HG03469 (cell line): ENCODE data around the gene CIDEA.

Experiments
- ATAC-seq: cut with Tn5 transposase; IDR thresholded peaks from one replicate; pipeline ENCODE4 v1.9.1; 2021; ENCODE audit warnings: mild to moderate bottlenecking, moderate library complexity, moderate number of reproducible peaks; ENCODE audit not compliant: unreplicated experiment

CIDEA gene

DNA sequence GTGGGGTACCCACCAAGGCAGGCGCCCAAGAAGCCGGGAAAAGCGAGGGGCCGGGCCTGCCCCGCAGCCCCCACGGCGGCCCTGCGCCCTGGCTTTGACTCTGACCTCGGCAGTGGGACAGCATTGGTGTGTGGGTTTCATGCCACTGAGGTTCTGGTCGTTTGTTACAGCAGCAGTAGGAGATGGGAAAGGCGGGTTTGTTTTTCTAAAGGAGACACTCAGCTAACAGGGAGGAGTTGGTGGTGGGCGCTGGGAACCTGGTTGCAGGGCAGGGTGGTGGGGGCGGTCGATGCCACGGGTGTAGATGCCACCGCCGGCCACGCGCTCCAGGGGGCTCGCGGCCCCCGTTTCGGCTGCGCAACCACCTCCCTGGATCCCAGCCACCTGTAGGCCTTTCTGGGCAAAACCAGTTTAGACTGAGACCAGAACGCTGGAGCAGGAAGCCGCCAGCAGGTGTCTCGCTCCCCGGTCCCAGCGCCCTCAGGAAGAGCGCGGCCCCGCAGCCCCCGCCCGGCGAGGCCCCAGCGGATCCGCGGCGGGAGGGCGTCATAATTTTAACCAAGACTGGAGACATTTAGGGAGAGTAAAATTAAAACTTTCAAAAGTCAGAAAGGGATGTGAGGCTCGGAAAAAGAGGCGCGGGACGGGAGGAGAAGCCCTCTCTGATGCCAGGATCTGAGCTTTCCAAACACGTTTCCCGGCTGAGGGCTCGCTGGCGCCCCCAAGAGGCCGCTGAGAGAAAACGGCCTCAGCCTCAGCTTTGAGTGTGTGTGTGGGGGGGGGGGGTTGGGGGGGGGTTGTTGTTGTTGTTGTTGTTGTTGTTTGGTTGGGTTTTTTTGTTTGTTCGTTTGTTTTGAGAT is 17.4 kb downstream of the CIDEA start:
- ATAC-seq, result peak; percentile 69

DNA sequence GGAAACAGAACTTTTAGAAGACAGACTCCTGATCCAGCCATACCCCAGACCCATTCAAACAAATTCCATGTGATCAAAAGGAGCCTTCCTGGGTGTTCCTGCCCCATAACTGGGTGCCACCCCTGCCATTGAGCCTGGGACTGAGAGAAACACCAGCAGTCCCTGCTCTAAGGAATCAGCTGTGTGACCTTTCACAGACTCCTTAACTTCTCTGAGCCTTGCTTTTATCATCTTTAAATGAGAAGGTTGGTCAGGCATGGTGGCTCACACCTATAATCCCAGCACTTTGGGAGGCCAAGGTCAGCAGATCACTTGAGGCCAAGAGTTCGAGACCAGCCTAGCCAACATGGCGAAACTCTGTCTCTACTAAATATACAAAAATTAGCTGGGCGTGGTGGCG is 20.6 kb downstream of the CIDEA start:
- ATAC-seq, result no peak

DNA sequence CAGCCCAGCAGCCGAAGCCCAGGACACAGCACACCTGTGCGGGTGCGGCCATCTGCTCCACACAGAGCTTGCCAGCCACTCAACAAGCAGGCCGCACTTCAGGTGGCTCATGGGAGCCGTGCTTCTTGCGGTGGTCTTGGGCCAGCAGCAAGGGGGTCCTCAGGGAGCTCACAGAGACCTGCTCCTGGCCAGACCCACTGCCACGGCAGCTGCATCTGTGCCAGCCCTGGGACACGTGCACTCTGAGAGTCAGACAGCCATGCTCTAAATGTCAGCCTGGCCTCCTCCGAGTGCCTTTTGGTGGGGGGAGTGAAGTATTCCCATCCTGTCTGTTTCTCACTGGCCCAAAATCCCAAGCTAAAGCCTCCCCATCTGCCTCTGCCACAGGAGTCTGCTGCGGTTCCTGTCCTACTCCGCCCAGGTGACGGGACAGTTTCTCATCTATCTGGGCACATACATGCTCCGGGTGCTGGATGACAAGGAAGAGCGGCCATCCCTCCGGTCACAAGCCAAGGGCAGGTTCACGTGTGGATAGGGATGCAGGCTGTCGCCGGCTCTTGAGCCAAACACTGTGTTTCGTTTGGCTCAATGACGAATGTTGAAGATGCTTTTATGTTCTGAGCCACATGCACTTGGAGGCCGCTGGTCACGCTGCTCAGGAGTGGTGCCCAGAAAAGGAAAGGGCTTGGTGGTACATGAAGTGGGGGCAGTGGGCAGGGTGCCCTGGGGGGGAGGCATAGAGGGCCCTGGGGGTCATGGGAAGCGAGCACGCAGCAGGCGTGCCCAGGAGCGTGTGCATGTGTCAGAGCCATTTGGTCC is 22.8 kb downstream of the CIDEA start:
- ATAC-seq, result no peak

DNA sequence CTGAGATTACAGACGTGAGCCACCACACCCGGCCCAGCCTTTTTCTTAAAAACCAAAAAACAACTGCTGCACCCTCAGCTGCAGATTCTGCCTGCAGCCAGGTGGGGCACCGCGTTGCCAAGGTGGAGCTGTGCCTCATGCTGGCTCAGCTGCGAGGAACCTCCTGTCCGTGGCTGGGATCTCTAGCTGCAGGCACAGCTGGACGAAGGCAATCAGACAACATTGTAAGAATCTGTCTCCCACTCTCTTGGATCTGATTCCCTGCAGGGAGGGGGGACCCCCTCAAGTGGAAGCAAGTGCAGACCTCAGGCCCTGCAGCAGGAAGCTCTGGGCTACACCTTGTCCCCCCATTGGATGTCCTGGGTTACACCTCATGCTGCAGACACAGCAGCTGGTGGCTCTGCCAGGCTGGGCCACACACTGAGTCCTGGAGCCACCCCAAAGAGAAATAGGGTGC is 24.1 kb downstream of the CIDEA start:
- ATAC-seq, result no peak

DNA sequence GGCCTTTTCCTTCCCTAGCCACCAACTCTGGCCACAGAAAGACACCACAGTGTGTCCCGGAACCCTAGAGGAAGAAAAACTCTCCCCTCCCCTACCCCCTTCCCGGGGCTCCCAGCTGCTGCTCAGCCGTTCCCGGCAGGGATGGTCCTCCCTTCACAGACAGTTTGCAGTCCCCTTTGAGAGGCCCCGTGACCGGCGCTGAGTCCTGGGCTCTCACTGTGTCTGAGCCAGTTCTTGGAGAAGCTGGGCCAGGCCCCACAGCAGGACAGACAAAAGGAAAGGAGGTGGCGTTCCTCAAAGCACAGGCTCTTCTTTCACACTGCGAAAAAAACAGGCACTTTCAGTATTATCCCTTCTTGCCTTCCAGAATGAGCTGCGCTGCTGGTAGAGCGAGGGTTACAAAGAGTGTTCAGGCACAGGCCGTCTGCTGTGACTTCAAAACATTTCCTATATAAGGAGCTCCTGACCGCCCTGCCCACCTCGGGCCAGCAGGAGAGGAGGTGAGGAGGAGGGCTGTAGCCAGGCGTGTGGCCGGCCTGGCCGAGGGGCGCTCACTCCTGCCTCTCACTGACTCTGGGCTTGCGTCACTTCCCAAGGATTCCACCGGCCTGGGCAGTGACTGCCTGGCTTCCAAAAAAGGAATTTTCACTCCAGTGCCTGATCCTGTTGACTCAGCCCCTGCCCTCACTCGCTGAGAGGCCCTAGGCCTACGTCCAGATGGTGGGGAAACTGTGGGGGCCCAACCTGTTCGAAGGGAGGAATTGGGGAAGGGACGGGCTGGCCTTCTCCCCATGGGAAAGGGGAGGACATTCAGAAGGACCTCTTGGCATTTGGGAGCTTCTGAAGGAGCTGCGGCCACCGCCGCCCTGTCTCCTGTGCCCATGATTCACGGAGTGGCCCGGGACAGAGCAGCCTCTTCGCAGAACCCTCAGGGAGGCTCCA is 24.9 kb downstream of the CIDEA start:
- no peak for ATAC-seq

GRCh38 chr18:12279781-12280531 is 25.8 kb downstream of the CIDEA start:
- no peak for ATAC-seq

- ATAC-seq, result no peak
Observed at GRCh38 chr18:12281861-12282260, 27.7 kb downstream of the CIDEA start.

DNA sequence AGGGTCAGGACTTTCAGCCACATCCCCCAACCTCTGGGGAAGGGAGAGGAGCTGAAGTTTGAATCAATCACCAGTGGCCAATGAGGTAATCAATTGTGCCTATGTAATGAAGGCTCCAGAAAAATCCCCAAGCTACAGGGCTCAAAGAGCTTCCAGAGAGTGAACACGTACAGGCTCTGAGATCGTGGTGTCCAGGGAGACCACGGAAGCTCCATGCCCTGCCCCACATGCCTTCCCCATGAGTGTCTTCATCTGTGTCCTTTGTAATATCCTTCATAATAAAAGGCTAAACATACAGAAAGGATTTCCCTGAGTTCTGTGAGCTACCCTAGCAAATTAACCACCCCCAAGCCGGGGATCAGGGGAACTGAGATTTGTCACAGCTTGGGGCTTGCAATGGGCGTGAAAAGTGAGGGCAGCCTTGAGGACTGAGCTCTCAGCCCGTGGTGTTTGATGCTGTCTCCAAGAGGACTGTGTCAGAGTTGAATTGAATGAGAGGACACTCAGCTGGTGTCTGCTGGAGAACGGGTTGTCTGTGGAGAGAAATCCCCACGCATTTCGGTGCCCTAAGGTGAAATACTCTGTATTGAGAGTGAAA is 28.4 kb downstream of the CIDEA start:
- no peak for ATAC-seq

- no peak for ATAC-seq
Observed at GRCh38 chr18:12283256-12283655, 29.1 kb downstream of the CIDEA start.

DNA sequence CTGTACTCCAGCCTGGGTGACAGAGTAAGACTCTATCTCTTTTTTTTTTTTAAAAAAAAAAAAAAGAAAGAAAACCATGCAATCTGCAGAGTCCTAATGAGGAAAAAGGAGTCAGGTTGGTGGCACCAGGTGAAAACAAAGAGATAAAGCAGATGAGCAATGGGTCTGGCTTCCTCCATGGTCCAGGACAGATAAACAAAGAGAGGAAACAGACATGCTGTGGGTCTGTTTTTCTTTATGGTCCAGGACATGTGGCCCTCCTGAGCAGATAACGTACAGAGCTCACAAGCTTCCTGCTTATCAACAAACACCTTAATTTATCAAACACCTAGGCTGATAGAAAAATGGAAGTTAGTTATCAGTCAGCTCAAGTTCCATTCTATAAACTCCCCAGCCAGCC is 29.5 kb downstream of the CIDEA start:
- ATAC-seq, result no peak

GRCh38 chr18:12287131-12287681 is 33.0 kb downstream of the CIDEA start:
- no peak for ATAC-seq

DNA sequence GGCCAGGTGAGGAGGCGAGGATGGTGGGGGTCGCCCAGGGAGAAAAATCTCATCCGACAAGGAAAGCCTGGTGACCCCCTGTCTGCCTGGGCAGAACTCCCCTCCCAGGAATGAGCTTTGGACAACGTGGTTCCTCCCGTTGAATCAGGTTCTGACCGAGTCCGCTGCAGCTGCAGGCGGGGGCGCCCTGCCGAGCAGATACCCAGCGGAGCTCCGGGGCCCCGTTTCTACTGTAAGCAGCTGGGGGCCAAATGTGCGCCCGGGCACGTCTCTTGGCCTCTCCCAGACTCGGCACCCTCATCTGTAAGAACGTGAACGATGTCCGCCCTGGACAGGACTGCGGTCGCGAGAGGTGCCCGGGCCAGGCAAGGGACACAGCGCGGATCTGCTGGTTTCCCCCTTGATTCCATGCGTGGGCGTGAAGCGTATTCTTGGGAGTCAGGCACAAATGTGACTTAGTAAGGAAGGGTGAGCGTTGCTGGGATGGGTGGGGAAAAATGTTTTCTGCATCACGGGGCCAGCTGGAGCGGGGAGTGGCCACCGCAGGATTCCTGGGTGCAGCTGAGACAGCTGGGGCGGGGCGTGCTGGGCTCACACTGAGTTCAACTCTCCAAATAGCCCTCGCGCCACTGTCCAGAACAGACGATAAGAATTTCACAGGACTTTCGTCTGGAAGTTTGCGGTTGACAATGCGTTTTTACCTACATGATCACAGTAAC is 33.7 kb downstream of the CIDEA start:
- no peak for ATAC-seq

- ATAC-seq, result no peak
Observed at GRCh38 chr18:12288403-12288755, 34.2 kb downstream of the CIDEA start.

DNA sequence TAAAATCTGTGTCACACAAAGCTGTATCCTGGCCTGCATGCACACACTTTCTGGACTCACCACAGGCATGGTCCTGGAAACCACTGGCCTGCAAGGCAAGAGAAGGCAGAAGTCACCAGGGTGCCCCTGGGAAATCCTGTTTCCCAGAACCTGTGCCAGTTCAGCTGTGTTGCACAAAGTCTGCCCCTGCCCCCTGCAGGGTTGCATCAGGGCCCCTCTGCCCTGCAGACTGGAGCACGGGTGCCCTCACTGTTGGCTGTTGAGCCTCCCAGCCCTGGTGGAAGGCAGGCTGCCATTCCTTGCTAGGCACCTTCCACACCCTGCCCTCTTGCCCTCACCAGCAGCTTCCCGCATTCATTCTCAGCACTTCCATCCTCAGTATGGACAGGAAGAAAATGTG is 35.9 kb downstream of the CIDEA start:
- no peak for ATAC-seq

DNA sequence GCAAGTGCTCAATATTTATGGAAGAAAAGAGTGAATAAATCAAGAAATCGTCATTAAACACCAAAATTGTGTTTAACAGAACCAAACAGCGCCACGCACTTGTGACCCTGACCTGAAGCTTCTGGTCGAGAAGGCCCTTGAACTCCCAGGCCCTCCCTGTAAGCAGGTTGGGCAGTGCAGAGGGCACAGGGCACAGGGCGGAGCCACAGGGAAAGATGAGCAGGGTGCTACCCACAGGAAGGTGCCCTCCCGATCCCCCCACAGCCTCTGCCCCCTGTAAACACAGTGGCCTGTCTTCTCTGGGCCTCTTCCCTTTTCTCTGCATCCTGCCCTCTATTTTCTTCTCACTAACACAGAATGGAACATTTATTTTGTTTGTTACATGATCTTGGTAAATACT is 37.0 kb downstream of the CIDEA start:
- no peak for ATAC-seq

DNA sequence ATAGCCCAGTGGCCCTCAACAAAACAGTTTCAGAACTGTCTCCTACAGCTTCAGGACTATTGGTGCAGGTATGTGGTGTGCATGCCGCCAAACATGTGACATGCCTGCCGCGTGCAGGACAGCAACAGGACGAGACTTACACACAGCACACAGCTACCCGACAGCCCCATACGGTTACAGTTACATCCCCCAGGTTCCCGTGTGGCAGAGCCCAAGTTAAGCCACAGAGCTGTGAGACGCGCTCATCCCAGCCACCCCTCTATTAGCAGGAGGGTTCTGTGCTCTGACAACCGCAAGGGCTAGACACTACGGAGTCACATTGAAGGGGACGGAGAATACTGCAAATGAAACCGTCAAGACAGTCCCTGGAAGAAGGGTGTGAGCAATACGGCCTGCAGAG is 37.5 kb downstream of the CIDEA start:
- no peak for ATAC-seq

DNA sequence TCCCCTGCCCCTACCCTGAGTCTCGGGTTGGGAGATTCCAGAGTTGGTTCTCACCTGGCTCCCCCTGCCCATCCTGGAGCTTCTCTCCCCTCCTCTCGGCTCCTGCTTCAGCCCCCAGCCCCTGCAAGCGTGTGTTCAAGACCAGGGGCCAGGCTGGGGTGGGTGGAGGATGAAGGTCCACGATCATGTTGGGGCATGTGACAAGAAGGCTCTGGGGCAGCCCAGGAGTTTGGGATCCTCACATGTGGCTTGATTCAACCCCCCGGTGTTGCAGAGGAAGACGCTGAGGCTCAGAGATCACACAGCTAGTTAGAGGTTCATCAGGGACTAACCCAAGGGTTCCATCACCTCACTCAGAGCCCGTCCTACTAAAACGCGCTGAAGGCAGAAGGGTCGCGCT is 39.7 kb downstream of the CIDEA start:
- ATAC-seq, result no peak

- ATAC-seq, result no peak
Observed at GRCh38 chr18:12295389-12296086, 41.4 kb downstream of the CIDEA start.

- no peak for ATAC-seq
Observed at GRCh38 chr18:12296087-12296403, 41.9 kb downstream of the CIDEA start.
